Jurkat, Clone E6-1 (cell line): ENCODE measurements around the gene ZSWIM3.
"Not testable (repeated sequence)": the region's sequence is repeated elsewhere in the genome, so short reads cannot be mapped to it uniquely, and the experiment has no call there.

ENCODE experiments used
- DNase-seq: peaks from one replicate; pipeline ENCODE4 v3.0.0-alpha.2; 2011; ENCODE audit warnings: low read depth, low spot score
- H3K4me3 ChIP-seq: 2 replicates; pipeline ENCODE4 v1.5.1; 2011; ENCODE audit warnings: mild to moderate bottlenecking, low read length, control low read depth, moderate library complexity

Gene ZSWIM3

GRCh38 chr20:45828589-45828988, 28.8 kb upstream of the ZSWIM3 start:
- DNase-seq: no peak
- H3K4me3 ChIP-seq: no peak overlapping the region

GRCh38 chr20:45829673-45830106, 27.7 kb upstream of the ZSWIM3 start:
- not testable (repeated sequence) for H3K4me3 ChIP-seq, DNase-seq

GRCh38 chr20:45832619-45833018, 24.8 kb upstream of the ZSWIM3 start:
- no peak overlapping the region for H3K4me3 ChIP-seq
- no peak for DNase-seq

DNA sequence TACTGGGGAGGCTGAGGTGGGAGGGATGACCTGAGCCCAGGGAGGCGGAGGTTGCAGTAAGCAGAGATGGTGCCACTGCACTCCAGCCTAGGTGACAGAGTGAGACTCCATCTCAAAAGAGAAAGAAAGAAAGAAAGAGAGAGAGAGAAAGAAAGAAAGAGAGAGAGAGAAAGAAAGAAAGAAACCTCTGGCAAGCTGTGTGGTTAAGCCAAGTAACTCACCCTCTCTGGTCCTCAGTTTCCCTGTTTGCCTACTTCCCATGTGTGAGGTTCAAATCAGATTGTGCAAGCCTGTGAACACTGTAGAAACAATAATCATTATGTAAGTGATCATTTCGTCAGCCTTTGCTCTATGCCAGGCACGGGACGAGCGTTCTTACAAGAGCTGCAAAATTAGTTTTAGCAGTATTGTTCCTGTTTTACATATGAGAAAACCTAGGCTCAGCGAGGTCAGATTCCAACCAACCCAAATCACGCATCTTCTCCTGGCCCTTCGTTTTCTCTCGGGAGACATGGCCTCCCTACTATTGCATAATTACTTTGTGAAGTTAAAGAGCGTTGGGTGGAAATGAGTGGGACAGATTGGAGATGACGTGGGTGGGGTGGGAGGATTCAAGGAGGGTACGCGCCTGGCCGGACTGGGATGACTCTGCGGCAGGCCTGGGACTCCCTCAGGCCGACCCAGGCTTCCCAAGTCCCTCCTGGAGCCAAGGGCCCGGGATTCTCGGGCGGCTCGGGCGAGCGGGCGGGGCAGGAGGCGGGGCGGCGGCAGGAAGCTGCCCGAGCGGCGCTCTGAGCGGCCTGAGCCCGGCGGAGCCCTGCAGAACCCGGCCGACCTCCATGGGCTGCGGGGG, 24.2 kb upstream of the ZSWIM3 start, which contains the start of gene SNX21:
TSS of gene SNX21 (plus strand) at position 770 of the 853 bp plus-strand sequence. CDS start 121 bp downstream, outside the sequence.
- DNase-seq: no peak
- H3K4me3 ChIP-seq: peak within 1 kb of the TSS; percentile 48

GRCh38 chr20:45833883-45834796, 23.3 kb upstream of the ZSWIM3 start:
- no peak for DNase-seq
- peak overlapping the region; percentile 48 for H3K4me3 ChIP-seq

DNA sequence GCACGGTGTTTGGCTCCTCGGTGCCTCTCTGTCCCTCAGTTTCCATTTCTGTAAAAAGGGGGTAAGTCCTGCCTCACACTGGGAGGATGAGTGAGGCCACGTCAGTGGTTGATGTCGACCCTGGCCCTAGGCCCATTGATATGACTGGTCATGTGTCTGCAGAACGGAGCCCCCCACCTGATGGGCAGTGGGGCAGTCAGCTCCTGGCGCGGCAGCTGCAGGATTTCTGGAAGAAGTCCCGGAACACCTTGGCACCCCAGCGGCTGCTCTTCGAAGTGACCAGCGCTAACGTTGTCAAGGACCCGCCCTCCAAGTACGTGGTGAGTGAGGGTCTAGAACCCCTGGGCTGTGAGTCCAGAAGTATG, 22.6 kb upstream of the ZSWIM3 start:
- H3K4me3 ChIP-seq: no peak overlapping the region
- DNase-seq: no peak

DNA sequence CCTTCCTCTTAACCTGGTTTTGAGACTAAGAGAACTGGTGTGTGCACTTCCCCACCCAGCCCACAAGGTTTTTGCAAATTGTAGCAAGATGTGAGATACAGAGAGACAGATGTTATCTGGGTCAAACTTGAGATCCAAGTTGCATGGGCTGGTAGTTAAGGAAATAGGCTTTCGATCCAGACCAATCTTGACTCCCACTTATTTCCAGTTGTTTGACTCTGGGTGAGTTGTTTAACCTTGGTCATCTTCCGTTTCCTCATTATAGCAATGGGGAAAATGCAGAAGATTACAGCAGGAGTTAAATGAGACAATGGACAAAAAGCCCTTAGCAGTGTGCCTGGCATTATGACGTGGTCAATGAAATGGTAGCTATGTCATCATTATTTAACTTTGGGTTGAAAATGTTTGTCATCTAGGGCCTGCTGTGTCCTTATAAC, 22.1 kb upstream of the ZSWIM3 start:
- no peak overlapping the region for H3K4me3 ChIP-seq
- no peak for DNase-seq

GRCh38 chr20:45835825-45836224, 21.6 kb upstream of the ZSWIM3 start:
- no peak overlapping the region for H3K4me3 ChIP-seq
- no peak for DNase-seq

GRCh38 chr20:45836841-45837240, 20.6 kb upstream of the ZSWIM3 start:
- H3K4me3 ChIP-seq: no peak overlapping the region
- DNase-seq: no peak

- no peak for DNase-seq
- H3K4me3 ChIP-seq: no peak overlapping the region
Measured at GRCh38 chr20:45840700-45841198, 16.7 kb upstream of the ZSWIM3 start.

DNA sequence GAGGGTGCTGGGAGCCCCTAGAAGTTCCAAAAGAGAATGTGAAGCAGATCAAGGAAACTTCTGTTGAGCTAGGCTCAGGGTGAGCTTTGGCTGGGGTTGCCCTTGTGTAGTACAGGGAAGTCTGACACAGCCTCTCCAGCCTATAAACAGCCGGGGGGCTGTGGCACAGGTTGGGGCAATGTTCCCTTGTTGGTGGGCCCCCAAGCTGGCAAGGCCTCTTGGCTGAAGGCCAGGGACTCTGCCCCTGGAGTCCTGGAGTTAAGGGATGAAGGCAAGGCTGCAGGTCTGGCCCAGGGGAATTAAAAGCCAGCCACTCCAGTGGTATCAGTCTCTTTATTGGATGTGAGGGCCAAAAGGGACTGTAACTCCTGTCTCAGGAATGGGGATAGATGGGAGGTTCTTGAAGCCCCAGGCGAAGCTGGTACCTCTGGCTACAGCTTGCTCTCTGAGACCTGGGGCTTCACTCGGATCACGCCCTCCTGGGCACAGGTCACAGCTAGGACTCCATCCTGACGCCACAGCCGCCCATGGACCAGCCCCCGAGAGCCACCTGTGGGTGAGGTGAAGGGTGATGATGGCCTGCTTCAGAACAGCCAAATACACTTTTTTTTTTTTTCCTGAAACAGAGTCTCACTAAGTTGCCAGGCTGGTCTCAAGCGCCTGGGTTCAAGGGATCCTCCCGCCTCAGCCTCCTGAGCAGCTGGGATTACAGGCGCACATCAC, 15.8 kb upstream of the ZSWIM3 start:
- DNase-seq: no peak
- H3K4me3 ChIP-seq: no peak overlapping the region

DNA sequence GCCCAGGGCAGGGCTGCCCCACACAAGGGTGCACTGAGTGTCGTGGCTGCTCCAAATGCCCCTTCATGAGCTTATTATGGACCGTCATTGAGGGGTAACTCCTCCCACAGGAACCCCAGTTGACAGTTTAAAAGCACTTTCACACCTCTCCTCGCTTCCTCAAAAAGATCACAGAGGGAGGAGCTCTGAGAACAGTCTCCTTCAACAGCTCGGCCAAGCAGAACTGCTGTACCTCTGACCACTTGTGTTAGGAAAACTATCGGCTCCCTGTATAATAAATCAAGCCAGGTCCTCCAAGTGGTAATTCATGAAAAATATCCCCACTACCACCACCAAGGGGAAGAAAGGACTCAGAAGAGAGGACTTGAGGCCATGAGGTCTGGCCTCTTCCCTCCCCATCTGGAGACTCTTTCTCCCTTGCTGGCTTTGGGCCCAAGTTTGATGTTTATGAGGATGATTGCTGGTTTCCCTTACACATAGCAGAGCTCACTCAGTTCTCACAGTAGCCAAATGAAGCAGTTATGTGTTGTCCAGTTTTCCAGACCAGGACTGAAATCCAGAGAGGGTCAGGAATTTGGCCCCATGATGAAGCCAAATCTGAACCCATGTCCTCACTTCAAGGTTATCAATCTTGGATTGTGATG, 15.1 kb upstream of the ZSWIM3 start:
- no peak overlapping the region for H3K4me3 ChIP-seq

GRCh38 chr20:45843506-45843905, 13.9 kb upstream of the ZSWIM3 start:
- H3K4me3 ChIP-seq: no peak overlapping the region
- no peak for DNase-seq

More for the DNA sequence above, 15.1 kb upstream of the ZSWIM3 start:
- DNase-seq: no peak

DNA sequence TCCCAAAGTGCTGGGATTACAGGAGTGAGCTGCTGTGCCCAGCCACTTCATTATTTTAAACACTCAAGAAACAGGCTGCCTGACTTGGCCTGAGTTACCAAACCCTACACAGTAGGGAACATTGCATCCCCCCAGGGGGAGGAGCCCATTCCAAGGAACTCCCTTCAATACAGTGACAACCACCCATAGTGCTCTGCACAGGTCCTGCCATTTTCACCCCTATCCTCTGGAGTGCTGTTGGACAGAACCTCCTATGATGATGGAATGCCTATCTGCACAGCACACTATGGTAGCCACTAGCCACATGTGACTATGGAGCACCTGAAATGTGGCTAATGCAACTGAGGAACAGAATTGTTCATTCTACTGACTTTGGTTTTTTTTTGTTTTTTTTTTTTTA, 12.0 kb upstream of the ZSWIM3 start:
- H3K4me3 ChIP-seq: no peak overlapping the region
- DNase-seq: no peak

DNA sequence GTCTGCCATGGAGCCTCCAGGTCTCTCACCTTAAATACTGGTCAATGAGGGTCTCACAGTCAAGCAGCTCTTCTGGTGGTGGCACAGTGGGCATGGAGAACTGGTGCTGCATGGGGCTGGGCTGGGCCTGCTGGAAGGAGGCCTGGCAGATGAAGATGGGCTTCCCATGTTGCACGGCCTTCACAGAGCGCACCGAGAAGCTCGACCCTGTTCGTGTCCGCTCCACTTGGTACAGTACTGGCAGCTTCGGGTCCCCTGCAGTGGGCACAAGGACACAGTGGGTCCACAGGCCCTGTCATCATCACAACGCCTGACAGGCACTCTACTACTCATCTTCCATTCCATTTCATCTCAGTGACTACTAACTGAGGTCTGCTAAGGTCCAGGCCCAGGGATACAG, 9.0 kb upstream of the ZSWIM3 start:
- DNase-seq: no peak
- no peak overlapping the region for H3K4me3 ChIP-seq

DNA sequence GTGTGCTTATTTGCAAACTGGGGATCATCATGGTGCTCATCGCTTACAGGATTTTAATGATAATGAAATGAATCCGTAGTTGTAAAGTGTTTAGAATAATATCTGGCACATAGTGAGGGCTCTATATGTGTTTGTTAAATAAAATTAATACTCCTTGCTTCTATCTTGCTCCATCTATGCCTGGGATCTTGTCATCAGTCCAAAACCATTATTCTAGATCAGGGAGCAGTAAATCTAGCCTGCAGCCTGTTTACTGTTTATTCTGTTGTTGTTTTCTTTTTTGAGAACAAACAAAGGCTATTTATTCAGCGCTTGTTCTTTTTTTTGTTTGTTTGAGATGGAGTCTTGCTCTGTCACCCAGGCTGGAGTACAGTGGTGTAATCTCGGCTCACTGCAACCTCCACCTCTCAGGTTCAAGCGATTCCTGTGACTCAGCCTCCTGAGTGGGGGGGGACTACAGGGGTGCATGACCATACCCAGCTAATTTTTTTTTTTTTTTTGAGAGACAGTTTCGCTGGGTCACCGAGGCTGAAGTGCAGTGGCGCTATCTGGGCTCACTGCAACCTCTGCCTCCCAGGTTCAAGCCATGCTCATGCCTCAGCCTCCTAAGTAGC, 8.3 kb upstream of the ZSWIM3 start:
- H3K4me3 ChIP-seq: no peak overlapping the region
- DNase-seq: no peak

DNA sequence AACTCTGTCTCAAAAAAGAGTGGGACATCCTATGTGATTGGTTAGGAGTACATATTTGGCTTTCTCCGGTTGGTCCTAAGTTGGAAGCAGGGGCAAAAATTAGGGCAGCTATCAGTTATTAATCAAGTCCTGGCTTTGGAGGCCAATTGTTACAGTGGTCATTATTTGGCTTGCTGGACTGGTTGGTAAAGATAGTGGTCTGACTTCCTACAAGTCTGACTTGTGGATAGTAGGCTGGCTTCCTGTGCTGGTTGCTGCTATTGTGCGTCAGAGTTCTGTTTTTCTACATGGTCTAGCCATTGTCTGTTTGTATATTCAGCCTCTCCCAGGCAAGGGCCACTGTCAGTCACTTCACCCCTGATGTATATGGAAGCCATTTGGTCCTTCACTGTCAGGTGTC, 7.2 kb upstream of the ZSWIM3 start:
- no peak for DNase-seq
- no peak overlapping the region for H3K4me3 ChIP-seq

- no peak overlapping the region for H3K4me3 ChIP-seq
- DNase-seq: no peak
Measured at GRCh38 chr20:45850926-45851325, 6.5 kb upstream of the ZSWIM3 start.
